Measurements from ENCODE around the gene ATP5F1B.

DNA sequence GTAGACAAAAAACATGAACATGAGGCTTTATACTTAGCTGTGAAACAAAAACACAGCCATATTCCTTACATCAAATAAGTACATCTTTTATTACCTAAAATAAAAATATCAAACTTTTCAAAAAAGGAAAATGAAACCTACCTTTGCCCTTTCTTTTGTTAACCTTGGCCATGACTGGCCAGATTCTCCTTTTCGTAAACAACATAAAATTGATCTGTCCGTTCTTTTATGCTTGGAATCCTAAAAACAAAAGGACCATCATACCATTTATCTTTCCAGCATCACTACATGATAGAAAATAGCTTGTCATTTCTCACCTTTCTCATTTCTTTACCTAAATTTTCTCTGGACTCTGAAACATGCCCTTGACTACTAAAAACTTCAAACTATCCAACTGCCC is 25.8 kb upstream of the ATP5F1B start:
- TF ChIP-seq CTCF (IDR thresholded peaks at IDR 0.05) (no peak), POLR2A (IDR thresholded peaks at IDR 0.05) (no peak)

All from testis (tissue), 2 donors.